ENCODE data around the gene TBC1D2. TPM values are rescaled to one million over a fixed set of nuclear protein-coding genes. Genes with fewer than 3 reads are reported as not detected.

TBC1D2 gene
- total and polyA plus RNA-seq, 2 experiments from 2014 or later, result 3.7 to 6.8 TPM

DNA sequence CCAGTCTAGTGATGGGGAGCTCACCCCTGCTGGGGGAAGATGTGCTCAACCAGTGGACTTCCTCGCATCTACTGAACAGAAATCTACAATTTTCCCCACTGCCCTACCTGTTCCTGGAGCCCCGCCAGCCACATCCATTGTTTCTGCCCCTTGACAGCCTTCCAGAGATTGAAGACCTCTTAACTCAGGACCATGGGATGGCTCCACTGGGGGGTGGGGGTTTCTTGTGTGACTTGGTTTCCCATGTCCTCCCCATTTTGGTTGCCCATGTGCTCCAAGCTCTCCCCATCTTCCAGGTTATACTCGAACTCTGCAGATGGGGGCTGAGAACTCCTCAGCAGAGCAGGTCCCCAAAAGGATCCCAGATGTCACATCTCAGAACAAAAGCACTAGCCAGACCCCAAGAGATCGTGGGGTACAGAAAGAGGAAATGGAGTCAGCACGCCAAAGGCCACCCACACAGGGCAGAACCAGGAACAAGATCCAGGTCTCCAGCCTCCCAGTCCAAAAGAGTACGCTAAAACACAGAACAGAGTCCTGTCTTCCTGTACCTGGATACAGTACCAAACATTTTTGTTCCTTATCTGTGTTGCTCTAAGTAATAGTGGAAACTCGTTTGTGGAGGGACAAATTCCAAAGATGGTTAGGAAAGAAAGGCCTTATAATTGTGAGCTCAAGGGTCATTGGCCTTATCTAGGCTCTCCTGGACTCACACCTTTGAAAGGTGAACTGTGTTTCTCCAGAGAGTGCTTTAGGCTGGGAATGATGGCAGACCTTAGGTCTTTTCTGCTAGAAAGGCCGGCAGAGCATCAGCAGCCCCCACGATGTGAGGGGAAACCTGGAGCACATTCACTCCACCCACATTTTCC is 78.8 kb downstream of the TBC1D2 start:
- H3K4me1 Mint-ChIP-seq, result peaks cover 57% of the 10 kb centered on the region
- H3K4me2 ChIP-seq, result no peak overlapping the region

More for the DNA sequence above, 78.8 kb downstream of the TBC1D2 start:
- Mint-ChIP-seq H3K27ac (no peak overlapping the region), H3K36me3 (ENCODE audit: low read depth) (no peaks in the 10 kb centered on the region), H3K9me3 (no peaks in the 10 kb centered on the region), H3K4me3 (no peak overlapping the region), H3K27me3 (ENCODE audit: insufficient read depth, low read depth, poor library complexity) (peaks cover 10% of the 10 kb centered on the region)
- ATAC-seq, result no peak
- H3K79me2 ChIP-seq (replicated peaks; ENCODE audit: insufficient read depth), result peaks cover 30% of the 10 kb centered on the region
- H4K20me1 ChIP-seq (replicated peaks; ENCODE audit: insufficient read depth), result peaks cover 6% of the 10 kb centered on the region; the same call in 1 of the 2 replicates
- no peak overlapping the region for H2AFZ ChIP-seq
- H3K4me3 ChIP-seq, result no peak overlapping the region
- no peak for DNase-seq (ENCODE audit: low spot score)
- H3K27me3 ChIP-seq (ENCODE audit: insufficient read depth), result no peaks in the 10 kb centered on the region
- no peak overlapping the region for H3K27ac ChIP-seq (ENCODE audit: low read depth)
- H3K9me2 ChIP-seq (ENCODE audit: insufficient read depth), result no peaks in the 10 kb centered on the region
- TF ChIP-seq EZH2phosphoT487 (IDR thresholded peaks at IDR 0.05; ENCODE audit: unreplicated experiment) (no peak), ZNF331 (CRISPR knock-in tag; IDR thresholded peaks at IDR 0.05; ENCODE audit: low read depth) (no peak), POLR2AphosphoS5 (IDR thresholded peaks at IDR 0.05; ENCODE audit: low read depth) (no peak), CREB1 (CRISPR knock-in tag; IDR thresholded peaks at IDR 0.05; ENCODE audit: low read depth) (no peak), ZNF114 (CRISPR knock-in tag; IDR thresholded peaks at IDR 0.05) (no peak), JUNB (IDR thresholded peaks at IDR 0.05; ENCODE audit: unreplicated experiment) (no peak), NANOG (IDR thresholded peaks at IDR 0.05; ENCODE audit: borderline replicate concordance) (no peak), STAT1 (IDR thresholded peaks at IDR 0.05; ENCODE audit: unreplicated experiment) (no peak)
- TF ChIP-seq, protein P1, sequence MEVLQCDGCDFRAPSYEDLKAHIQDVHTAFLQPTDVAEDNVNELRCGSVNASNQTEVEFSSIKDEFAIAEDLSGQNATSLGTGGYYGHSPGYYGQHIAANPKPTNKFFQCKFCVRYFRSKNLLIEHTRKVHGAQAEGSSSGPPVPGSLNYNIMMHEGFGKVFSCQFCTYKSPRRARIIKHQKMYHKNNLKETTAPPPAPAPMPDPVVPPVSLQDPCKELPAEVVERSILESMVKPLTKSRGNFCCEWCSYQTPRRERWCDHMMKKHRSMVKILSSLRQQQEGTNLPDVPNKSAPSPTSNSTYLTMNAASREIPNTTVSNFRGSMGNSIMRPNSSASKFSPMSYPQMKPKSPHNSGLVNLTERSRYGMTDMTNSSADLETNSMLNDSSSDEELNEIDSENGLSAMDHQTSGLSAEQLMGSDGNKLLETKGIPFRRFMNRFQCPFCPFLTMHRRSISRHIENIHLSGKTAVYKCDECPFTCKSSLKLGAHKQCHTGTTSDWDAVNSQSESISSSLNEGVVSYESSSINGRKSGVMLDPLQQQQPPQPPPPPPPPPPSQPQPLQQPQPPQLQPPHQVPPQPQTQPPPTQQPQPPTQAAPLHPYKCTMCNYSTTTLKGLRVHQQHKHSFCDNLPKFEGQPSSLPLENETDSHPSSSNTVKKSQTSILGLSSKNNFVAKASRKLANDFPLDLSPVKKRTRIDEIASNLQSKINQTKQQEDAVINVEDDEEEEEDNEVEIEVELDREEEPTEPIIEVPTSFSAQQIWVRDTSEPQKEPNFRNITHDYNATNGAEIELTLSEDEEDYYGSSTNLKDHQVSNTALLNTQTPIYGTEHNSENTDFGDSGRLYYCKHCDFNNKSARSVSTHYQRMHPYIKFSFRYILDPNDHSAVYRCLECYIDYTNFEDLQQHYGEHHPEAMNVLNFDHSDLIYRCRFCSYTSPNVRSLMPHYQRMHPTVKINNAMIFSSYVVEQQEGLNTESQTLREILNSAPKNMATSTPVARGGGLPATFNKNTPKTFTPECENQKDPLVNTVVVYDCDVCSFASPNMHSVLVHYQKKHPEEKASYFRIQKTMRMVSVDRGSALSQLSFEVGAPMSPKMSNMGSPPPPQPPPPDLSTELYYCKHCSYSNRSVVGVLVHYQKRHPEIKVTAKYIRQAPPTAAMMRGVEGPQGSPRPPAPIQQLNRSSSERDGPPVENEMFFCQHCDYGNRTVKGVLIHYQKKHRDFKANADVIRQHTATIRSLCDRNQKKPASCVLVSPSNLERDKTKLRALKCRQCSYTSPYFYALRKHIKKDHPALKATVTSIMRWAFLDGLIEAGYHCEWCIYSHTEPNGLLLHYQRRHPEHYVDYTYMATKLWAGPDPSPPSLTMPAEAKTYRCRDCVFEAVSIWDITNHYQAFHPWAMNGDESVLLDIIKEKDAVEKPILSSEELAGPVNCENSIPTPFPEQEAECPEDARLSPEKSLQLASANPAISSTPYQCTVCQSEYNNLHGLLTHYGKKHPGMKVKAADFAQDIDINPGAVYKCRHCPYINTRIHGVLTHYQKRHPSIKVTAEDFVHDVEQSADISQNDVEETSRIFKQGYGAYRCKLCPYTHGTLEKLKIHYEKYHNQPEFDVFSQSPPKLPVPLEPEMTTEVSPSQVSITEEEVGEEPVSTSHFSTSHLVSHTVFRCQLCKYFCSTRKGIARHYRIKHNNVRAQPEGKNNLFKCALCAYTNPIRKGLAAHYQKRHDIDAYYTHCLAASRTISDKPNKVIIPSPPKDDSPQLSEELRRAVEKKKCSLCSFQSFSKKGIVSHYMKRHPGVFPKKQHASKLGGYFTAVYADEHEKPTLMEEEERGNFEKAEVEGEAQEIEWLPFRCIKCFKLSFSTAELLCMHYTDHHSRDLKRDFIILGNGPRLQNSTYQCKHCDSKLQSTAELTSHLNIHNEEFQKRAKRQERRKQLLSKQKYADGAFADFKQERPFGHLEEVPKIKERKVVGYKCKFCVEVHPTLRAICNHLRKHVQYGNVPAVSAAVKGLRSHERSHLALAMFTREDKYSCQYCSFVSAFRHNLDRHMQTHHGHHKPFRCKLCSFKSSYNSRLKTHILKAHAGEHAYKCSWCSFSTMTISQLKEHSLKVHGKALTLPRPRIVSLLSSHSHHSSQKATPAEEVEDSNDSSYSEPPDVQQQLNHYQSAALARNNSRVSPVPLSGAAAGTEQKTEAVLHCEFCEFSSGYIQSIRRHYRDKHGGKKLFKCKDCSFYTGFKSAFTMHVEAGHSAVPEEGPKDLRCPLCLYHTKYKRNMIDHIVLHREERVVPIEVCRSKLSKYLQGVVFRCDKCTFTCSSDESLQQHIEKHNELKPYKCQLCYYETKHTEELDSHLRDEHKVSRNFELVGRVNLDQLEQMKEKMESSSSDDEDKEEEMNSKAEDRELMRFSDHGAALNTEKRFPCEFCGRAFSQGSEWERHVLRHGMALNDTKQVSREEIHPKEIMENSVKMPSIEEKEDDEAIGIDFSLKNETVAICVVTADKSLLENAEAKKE (CRISPR knock-in tag; IDR thresholded peaks at IDR 0.05), result no peak
- TF ChIP-seq, protein P2, sequence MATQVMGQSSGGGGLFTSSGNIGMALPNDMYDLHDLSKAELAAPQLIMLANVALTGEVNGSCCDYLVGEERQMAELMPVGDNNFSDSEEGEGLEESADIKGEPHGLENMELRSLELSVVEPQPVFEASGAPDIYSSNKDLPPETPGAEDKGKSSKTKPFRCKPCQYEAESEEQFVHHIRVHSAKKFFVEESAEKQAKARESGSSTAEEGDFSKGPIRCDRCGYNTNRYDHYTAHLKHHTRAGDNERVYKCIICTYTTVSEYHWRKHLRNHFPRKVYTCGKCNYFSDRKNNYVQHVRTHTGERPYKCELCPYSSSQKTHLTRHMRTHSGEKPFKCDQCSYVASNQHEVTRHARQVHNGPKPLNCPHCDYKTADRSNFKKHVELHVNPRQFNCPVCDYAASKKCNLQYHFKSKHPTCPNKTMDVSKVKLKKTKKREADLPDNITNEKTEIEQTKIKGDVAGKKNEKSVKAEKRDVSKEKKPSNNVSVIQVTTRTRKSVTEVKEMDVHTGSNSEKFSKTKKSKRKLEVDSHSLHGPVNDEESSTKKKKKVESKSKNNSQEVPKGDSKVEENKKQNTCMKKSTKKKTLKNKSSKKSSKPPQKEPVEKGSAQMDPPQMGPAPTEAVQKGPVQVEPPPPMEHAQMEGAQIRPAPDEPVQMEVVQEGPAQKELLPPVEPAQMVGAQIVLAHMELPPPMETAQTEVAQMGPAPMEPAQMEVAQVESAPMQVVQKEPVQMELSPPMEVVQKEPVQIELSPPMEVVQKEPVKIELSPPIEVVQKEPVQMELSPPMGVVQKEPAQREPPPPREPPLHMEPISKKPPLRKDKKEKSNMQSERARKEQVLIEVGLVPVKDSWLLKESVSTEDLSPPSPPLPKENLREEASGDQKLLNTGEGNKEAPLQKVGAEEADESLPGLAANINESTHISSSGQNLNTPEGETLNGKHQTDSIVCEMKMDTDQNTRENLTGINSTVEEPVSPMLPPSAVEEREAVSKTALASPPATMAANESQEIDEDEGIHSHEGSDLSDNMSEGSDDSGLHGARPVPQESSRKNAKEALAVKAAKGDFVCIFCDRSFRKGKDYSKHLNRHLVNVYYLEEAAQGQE (IDR thresholded peaks at IDR 0.05; ENCODE audit: unreplicated experiment), result no peak
- no peaks in the 10 kb centered on the region for H3K36me3 ChIP-seq (ENCODE audit: insufficient read depth)
- H3K4me1 ChIP-seq (ENCODE audit: insufficient read depth), result peaks cover 23% of the 10 kb centered on the region
- H3F3A ChIP-seq (replicated peaks; ENCODE audit: low read depth), result peaks cover 6% of the 10 kb centered on the region; the same call in 1 of the 2 replicates
